Measurements from ENCODE around the gene MTG2.

The MTG2 gene

DNA sequence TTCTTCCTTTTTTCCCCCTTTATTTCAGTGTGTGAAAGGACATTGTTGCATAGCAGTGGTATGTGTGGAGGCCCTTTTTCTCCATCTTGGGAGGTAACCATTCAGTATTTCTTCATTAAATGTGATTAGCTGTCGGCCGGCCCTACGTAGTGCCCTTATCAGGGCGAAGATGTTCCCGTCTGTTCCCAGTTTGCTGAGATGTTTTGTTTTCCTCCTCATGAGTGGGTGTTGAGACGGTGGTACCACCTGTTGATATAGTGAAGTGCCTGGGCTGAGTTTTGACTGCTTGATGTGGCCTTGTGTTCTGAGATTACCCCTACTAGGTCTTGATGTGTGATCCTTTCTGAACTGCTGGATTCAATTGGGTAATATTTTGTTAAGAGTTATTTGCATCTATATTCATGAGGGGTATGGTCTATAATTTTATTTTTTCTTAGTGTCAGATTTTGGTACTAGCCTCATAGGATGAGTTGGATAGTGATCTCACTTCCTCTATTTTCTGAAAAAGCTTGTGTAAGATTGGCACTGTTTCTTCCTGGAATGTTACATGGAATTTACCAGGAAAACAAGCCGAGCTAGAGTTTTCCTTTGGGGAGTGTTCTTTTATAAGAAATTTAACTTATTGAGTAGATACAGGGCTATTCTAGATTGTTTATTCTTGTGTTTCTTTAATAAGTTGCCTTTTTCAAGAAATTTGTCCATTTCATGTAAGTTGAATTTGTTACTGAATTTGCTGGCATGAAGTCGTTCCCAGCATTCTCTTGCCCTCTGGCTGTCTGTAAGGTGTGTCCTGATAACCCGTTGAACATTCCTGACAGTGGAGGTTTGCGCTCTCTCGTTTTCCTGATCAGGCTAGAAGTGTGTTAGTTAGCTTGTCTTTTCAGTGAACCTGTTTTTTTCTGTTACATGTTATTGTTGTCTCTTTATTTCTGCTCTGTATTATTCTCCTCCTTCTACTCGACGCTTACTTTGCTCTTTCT lies 4.3 kb downstream of the MTG2 start:
- no peak for DNase-seq

DNA sequence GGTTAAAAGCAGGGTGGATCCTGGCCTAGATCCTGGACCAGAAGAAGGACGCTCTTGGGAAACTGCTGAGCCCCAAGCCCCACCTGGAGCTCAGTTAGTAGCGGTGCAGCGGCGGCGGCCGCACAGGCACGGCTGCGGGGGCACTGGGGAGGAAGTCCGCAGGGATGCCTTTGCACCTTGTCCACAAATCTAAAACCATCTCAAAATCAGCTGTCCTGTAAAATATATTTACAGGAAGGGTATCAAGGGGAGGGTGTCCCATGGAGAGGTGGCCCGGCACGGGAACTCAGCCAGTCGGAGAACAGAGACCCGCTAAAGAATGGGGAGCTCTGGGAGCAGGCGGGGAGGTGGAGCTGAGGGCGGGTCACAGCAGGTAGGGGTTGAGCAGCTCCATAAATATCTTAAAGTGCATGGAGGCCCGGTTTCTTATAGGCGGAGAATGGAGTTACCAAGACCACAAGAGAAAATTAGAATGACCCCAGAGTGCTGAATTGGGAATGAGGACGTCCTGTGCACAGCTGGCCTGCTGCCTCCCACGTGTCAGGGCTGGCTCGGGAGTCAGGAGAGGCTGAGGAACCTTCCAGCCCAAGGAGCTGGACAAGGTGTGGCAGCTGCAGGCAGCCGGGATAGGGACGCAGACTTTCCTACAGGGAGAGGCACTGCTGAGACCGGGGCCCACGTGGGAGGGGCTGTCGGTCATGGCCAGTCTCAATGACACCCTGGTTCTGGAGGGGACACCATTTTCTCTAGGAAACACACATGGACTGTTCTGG lies 8.0 kb downstream of the MTG2 start:
- DNase-seq = no peak

DNA sequence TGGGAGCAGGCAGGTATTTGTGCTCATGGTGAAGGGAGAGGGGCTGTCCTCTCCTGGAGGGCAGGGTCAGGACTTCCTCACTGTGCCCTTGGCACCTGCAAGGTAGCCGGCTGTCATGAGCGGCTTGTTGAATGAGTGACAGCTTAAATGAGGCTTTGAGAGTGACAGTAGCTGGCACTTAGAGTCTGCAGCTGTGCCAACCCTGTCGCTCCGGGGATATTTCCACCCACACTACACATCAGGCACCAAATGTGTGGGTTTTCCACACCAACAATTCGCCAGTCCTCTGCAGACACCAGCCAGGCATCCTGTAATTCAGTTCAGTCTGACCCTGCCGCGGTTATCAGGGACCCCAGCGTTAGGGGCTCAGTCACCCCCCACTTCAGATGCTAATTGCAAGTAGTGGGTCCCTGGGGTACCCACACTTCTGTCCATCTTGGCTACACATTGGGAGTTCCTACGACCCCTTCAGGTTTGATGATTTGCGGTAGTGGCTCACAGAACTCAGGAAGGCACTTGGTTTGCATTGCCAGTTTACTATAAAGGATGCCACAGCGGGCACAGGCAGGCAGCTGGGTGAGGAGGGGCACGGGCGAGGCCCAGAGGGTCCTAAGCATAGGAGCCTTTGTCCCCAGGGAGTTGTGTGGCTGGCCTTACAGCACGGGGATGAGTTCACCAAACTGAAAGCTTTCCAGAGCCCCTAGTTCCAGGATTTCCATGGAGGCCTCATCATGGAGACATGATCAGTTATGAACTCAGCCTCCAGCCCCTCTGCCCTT lies 9.1 kb downstream of the MTG2 start:
- DNase-seq = no peak

DNA sequence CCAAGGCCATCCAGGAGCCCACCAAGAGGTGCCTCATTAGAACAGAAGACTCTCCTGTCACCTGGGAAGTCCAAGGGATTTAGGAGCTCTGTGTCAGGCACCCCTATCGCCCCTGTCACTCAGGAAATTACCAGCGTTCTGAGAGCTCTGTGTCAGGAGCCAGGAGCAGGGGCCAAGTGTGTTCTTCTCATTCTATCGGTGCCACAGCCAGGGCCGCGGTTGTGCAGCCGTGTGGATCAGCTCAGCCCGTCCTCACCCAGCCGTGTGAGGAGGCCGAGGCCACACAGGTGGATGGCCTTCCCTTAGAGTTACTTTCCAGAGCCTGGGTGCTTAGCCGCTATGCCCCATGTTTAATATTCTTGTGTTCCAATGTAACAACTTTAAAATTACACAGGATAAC lies 9.8 kb downstream of the MTG2 start:
- no peak for DNase-seq

DNA sequence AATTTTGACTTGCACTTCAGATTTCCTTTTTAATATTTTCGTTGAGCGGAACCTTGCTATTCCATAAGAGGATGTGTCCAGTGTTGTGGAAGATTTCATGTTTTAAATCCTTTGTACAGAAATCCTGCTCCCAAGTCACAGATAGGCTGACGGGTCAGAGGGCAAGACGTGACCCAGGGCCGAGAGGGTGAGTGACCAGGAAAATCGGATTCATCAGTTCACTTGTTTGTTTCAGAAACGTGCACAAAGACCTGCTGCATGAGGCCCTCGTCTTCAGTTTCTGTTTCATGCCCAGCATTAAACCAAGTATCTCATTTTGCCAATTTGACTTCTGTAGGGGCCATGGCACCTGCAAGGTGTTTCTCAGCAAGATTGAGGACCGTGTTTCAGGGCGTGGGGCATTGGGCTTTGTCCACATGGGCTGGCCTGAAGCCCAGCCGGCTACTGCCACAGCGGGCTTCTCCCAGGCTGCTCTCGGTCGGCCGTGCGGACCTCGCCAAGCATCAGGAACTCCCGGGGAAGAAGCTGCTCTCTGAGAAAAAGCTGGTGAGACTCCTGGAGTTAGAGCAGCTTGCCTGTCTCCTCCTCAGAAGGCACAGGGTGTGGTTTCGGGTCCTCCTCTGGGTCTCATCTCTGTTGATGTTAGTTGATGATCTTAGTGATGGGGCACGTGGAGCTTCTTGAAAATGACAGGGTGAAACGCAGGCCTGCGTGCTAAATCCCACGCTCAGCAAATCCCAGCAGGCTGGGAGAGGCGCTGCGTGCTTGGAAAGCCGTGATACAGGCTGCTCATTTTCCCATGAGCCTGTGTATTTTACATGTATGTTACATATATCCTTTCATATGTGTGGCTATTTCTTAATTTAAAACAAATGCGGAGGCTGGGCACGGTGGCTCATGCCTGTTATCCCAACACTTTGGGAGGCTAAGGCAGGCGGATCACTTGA lies 10.5 kb downstream of the MTG2 start:
- DNase-seq = no peak

DNA sequence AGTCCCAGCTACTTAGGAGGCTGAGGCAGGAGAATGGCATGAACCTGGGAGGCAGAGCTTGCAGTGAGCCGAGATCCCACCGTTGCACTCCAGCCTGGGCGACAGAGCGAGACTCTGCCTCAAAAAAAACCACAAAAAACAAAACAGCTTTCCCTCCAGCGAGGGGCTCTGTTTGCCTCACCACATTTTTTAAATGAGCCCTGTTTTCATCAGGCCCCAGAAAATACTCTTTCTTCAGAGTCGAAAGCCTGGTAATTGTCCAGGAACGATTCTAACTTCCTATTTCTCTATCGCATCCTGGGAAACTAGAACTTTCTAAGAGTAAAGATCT lies 12.2 kb downstream of the MTG2 start:
- DNase-seq = no peak

DNA sequence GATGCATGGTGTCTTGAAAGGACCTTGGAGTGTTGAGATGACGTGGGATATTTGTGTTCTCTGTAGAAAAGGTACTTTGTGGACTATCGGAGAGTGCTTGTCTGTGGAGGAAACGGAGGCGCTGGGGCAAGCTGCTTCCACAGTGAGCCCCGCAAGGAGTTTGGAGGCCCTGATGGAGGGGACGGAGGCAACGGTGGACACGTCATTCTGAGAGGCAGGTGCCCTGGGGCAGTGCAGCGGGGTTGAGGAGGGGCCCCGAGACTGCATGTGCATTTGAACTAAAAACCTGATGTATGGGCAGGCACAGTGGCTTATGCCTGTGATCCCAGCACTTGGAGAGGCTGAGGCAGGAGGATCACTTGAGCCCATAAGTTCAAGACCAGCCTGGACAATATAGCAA lies 12.9 kb downstream of the MTG2 start:
- DNase-seq = no peak

DNA sequence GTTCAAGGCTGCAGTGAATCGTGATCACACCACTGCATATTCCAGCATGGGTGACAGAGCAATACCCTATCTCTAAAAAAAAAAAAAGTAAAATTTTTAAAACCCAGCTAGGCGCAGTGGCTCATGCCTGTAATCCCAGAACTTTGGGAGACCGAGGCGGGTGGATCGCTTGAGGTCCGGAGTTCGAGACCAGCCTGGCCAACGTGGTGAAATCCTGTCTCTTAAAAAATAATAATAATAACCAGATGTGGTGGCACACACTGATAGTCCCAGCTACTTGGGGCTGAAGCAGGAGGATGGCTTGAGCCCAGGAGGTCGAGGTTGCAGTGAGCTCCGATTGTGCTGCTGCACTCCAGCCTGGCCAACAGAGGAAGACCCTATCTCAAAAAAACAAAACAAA lies 13.5 kb downstream of the MTG2 start:
- DNase-seq = no peak

DNA sequence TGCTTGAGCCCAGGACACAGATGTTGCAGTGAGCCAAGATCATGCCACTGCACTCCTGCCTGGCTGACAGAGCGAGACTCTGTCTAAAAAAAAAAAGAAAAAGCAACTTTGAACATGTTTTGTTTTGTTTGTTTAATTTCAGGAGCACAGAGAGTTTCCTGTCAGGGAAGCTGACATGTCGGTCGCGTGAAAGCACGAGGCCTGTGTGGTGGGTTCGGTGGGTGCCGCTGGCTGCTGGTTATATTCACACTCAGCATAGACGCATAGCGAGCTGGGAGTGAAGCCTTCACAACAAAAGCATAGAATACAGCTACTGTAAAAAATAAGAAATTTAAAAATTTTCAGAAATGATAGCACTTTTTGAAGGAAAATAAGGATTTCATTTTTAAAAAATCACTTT lies 14.5 kb downstream of the MTG2 start:
- DNase-seq = no peak

DNA sequence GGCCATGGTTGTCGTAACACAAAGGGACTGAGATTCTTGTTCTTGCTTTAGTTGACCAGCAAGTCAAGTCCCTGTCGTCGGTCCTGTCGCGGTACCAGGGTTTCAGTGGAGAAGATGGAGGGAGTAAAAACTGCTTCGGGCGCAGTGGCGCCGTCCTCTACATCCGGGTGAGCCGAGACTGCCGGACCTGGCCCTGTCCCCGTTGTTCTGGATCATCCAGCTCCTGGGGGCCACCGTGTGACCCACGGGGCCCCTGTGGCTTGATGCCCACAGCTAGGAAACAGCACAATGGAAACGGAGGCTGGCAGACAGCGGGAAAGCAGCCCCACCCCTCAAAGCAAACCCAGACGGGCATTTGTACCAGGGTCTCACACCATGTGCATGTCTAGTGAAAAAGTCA lies 15.0 kb downstream of the MTG2 start:
- no peak for DNase-seq

DNA sequence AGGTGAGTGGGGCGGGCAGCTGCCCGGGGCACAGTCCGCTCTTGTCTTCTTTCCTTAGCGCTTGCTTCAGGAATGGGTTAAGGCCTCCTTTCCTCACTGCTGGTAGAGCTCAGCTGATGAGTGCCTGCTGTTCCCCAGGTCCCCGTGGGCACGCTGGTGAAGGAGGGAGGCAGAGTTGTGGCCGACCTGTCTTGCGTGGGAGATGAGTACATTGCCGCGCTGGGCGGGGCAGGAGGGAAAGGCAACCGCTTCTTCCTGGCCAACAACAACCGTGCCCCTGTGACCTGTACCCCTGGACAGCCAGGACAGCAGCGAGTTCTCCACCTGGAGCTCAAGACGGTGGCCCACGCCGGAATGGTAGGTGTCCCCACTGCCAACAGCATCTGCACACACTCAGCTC lies 15.7 kb downstream of the MTG2 start:
- no peak for DNase-seq

DNA sequence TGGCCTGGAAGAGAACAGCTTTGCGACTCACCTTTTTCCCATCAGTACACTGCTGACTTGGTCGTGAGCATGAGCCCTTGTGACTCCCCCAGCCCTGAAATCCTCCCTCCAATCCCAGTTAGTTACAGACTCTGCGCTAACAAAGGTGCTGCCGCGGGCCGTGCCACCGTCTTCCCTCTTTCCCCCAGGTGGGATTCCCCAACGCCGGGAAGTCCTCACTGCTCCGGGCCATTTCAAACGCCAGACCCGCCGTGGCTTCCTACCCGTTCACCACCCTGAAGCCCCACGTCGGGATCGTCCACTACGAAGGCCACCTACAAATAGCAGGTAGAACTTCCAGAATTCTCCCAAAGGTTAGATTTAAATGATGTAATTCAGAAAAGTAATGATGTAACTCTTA lies 16.1 kb downstream of the MTG2 start:
- no peak for DNase-seq

DNA sequence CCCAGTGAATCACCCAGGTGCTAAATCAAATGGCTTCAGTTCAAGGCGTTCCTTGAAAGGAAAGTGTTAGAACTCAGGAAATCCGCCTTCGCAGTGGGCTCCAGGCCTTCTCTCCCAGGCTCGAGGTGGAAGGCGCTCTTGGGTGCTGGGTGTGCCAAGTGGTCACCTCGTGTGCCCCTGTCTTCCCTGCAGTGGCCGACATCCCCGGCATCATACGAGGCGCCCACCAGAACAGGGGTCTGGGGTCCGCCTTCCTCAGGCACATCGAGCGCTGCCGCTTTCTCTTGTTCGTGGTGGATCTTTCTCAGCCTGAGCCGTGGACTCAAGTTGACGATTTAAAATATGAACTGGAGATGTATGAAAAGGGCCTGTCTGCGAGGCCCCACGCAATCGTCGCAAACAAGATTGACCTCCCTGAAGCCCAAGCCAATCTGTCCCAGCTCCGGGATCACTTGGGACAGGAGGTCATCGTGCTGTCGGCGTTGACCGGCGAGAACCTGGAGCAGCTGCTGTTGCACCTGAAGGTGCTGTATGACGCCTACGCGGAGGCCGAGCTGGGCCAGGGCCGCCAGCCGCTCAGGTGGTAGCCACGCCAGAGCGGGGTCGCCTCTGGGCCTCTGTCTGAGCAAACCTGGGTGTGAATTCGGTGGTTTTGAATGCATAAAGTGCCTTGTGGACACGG lies 17.8 kb downstream of the MTG2 start:
- no peak for DNase-seq

DNA sequence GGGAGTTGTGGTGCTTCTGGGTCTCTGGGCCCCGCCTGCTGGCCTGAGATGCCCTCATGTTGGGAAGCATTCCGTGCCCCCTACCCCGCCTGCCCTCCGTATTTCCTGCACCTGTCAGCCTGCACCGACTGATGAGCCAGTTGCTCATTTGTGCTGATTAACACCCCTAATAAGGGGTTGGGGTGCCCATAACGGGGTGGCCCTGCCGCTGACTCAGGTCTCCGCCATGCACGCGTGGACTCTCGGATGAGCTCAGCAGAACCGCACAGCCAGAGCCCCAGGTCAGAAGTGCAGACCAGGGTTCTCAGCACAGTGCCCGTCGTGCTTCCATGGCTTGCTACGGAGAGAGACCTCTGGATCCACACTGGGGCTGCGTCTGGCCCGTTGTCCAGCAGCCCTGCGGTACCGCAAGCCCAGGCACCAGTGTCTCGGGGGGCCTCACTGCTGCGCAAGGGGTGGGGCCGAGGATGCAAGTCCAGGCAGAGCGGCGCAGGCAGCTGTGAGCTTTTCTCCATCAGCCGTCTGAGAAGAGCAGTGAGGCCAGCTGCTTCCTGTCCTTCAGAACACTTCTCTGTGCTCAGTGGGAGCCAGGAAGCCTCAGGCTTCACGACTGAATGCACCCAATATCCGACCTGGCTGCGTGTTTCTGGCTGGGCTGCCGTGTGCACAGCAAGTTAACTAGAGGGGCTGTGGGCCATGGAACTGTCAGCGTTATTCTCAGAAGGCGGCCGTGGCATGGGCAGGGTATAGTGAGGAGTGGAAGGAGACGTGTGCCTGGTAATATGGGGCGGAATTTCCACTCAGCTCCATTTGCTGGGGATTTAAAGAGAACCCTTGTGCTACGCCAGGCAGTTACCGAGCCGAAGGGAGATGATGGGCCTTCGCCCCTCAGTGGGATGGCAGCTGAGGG lies 18.6 kb downstream of the MTG2 start:
- DNase-seq = no peak

DNA sequence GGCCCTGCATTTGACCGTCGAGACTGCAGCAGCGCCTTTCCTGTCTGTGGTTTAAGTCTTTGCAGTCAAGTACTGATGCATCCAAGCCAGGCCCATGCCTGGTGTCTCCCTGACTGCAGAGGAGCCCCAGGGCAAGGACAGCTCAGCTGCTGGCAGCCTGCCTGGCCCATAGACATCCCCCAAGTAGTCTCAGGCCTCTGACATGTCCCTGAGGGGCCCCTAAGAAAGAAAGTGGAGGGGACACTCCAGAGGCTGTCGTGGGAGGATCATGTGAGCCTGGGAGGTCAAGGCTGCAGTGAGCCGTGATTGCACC lies 19.2 kb downstream of the MTG2 start:
- DNase-seq = no peak

DNA sequence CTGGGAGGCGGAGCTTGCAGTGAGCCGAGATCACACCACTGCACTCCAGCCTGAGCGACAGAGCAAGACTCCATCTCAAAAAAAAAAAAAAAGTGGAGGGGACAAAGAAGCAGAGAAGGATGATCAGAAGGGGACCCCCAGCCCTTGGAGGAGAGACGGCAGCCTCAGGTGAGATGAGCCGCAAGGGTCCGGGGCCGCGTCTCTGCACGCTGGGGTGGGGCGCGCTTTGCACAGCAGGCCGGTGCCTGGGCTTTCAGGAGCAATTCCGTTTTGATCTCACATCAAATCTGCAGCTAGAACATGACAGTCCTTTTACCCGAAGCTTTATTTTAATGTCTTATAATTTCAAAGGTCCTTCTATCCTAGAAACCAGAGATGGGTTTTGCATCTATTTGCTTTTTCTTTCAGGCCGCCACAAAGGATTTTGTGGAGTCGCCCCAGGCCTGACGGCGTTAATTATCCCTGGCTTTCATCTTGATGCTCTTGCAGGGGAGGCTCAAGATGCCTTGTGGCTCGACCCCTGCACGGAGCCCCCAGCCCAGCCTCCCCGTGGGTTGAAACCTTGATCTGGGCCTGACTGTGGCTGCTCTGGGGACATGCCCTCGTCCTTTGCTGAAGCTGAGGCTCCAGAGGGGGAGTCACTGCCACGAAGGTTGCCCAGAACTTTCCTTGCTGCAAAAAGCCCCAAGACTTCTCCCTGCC lies 20.0 kb downstream of the MTG2 start:
- DNase-seq = no peak

DNA sequence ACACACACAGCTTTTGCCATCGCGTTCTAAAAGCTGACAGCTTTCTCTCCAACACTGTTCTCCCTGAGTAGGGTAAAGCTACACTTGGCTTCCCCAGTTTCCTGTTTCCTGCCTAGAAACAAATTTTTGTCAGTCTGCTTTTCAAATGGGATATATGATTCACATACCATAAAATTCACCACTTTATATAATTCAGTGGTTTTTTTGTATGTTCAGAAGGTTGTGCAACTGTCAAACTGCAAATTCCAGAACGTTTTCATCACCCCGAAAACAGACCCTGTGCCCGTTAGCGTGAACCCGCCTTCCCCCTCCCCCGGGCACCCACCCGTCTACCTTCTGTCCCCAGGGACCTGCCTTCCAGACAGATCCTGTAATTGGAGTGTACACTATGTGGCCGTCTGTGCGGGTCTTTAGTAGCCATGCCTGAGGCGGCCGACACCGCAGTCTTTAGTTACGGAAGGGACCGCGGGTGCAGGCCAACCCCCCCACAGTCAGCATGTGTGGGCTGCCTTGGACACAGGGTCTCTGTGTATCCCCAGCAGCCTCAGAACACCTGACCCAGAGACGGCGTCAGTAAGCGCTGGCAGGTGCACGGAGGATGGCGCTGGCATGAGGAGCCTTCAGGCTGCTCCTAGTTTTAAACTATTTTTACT lies 20.7 kb downstream of the MTG2 start:
- no peak for DNase-seq

DNA sequence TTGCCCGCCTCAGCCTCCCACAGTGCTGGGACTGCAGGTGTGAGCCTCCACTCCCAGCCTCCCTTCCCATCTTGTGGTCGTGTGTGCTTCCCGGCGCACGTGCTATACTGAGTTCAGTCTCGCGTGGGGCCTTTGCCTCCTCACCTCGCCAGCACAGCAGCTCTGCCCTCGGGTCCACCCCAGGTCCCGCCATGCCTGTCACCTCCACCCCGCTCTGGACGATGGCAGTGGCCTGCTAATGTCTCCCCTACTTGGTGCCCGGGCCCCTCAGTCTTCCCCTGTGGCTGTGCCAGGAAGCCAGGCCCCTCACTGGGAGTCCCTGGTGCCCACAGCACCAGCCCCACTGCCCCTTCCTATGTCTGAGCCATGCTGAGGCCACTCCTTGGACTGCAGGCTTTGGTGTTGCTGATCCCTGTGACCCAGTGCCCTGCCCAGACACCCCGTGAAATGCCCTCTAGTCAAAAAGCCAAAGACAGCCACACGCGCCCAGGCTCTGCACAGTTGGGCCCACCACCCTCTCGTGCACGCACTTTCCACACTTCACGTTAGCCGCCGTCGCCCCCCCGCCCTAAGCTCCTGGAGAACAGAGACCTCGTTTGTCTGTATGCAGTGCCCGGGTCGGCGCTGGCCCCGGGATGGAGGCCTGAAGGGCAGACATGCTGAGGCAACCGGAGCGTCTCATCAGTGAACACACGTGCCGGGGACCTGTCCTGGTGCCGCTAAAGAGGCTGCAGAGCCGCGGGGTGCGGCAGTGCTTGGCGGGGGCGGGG lies 23.0 kb downstream of the MTG2 start:
- no peak for DNase-seq

DNA sequence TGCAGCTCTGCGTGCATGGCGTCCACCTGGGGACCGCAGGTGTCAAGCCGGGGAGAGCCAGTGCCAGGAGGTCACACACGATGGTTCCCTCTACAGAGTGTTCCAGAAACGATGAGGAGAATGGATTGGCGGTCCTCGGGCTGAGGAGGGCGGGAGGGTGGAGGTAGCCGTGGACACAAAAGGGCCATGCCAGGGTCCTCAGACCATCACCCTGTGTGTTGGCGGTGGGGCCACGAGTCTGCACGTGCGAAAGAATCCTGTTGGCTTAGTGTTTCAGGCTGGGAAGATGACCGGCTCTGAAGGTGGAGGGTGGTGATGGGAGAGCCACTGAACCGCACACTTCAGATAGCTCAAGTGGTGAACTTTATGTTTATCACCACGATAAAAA lies 23.6 kb downstream of the MTG2 start:
- no peak for DNase-seq
